Tibial nerve (tissue), 4 donors: Measurements from ENCODE around the gene CYB5R2. TPM values are rescaled to one million over a fixed set of nuclear protein-coding genes. Genes with fewer than 3 reads are reported as not detected.

Source experiments
- DNase-seq, 2 donors: peaks; one replicate each; pipeline ENCODE4 v3.0.0-alpha.2; 2019; ENCODE audit warnings: low spot score in 2 of 2
- H3K27ac ChIP-seq, 4 donors: fragments of 200-600 bp; sonication (generic) in 3 of 4; one replicate each; pipeline ENCODE4 v1.5.1; 2017 to 2019; ENCODE audit warnings: mild to moderate bottlenecking in 1 of 4
- H3K27me3 ChIP-seq, 2 donors: fragments of 200-600 bp; sonication (generic) in 1 of 2; one replicate each; pipeline versions ENCODE4 v1.5.1 to v1.6.0; 2017 to 2019
- H3K36me3 ChIP-seq, 3 donors: fragments of 200-600 bp; sonication (generic); one replicate each; pipeline ENCODE4 v1.5.1; 2018 to 2019
- H3K4me1 ChIP-seq, 4 donors: fragments of 200-600 bp; sonication (generic) in 3 of 4; one replicate each; pipeline ENCODE4 v1.5.1; 2017 to 2019
- H3K4me3 ChIP-seq, 4 donors: fragments of 200-600 bp; sonication (generic) in 3 of 4; one replicate each; pipeline ENCODE4 v1.5.1; 2017 to 2019; ENCODE audit warnings: mild to moderate bottlenecking in 1 of 4, moderate library complexity in 1 of 4
- H3K9me3 ChIP-seq, 4 donors: fragments of 200-600 bp; sonication (generic) in 3 of 4; one replicate each; pipeline ENCODE4 v1.5.1; 2017 to 2019
- EP300 ChIP-seq, 2 donors: sonication (generic); formaldehyde crosslinking; IDR thresholded peaks; one replicate each; pipeline ENCODE4 v1.6.1; 2017; ENCODE audit warnings: antibody characterized with exemption in 2 of 2, mild to moderate bottlenecking in 1 of 2
- POLR2A ChIP-seq, 2 donors: fragments of 450-650 bp; IDR thresholded peaks; one replicate each; pipeline ENCODE4 v1.6.1; 2017; ENCODE audit warnings: antibody characterized with exemption in 2 of 2, mild to moderate bottlenecking in 2 of 2, moderate library complexity in 2 of 2
- WGBS, 2 donors: methylation state at CpG; one replicate each; pipeline ENCODE4 v1.1.5; 2018; 5-methylcytosine and 5-hydroxymethylcytosine counted together
- total RNA-seq, 4 donors: library from RNA; depleted of rRNA; stranded (reverse); fragments of >200 nt; gene quantifications; one replicate each; pipeline ENCODE4 v1.1.0, GENCODE V29; 2016
- TF ChIP-seq, protein P1 (sequence below), 5 experiments: fragments of 200-600 bp in 3 of 5; fragments of 450-650 bp in 2 of 5; sonication (generic) in 3 of 5; IDR thresholded peaks; one replicate each; pipeline ENCODE4 v1.5.1; 2016 to 2019; ENCODE audit warnings: antibody characterized with exemption in 5 of 5, mild to moderate bottlenecking in 3 of 5, moderate library complexity in 2 of 5

CYB5R2 gene
- total RNA-seq, 4 donors from 2014 or later = 50.8 to 104 (median 58.2) TPM

DNA sequence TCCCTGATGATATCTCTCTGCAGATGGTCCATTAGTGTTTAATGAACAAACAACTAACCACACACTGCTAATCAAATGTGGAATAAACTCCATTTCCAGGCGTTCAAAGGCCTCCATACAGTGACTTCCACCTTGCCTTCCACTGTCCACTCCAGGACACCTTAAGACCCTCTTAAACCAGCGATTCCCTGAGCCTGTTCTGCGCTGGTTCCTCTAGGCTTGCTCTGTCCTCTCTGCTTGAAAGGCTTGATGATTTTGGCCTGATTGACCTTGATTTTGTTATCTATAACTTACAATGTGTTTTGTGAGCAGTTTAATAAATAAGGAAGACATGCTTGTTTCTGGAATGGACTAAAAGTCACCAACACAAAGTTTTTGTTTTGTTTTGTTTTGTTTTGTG, 20.9 kb upstream of the CYB5R2 start:
- 87 to 89% methylated on average over 3 of the region's 3 CpGs for WGBS, 2 donors
- H3K36me3 ChIP-seq = no peaks in the 10 kb centered on the region

DNA sequence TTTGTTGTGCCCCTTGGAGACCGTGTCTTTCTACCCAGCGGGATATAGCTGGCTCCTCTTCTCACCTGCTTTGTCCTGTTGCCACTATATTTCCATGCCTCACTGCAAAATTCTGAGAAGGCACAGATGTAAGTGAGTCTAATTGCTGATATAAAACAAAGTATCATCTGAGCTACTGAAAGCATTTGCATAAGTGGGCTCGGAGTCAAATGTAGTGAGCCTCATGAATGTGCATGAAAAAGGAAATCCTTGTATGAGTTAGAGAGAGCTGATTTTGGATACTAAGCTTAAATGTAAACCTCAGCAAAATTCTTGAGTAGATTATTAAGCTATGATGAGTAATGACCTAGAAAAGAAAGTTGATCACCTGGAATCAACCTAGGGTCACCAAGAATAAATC, 19.1 kb upstream of the CYB5R2 start:
- DNase-seq = no peak
- Histone ChIP-seq H3K4me1 (peaks cover 0 to 29% (median 4%) of the 10 kb centered on the region in 4 donors), H3K27me3 (peaks cover 0 to 2% of the 10 kb centered on the region in 2 donors), H3K9me3 (no peaks in the 10 kb centered on the region), H3K27ac (no peak overlapping the region), H3K4me3 (no peak overlapping the region), H3K36me3 (no peaks in the 10 kb centered on the region)
- WGBS, 2 donors = 83 to 85% methylated on average over 3 of the region's 3 CpGs
- TF ChIP-seq, protein P1, sequence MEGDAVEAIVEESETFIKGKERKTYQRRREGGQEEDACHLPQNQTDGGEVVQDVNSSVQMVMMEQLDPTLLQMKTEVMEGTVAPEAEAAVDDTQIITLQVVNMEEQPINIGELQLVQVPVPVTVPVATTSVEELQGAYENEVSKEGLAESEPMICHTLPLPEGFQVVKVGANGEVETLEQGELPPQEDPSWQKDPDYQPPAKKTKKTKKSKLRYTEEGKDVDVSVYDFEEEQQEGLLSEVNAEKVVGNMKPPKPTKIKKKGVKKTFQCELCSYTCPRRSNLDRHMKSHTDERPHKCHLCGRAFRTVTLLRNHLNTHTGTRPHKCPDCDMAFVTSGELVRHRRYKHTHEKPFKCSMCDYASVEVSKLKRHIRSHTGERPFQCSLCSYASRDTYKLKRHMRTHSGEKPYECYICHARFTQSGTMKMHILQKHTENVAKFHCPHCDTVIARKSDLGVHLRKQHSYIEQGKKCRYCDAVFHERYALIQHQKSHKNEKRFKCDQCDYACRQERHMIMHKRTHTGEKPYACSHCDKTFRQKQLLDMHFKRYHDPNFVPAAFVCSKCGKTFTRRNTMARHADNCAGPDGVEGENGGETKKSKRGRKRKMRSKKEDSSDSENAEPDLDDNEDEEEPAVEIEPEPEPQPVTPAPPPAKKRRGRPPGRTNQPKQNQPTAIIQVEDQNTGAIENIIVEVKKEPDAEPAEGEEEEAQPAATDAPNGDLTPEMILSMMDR (IDR thresholded peaks at IDR 0.05) = no peak
- TF ChIP-seq EP300 (IDR thresholded peaks at IDR 0.05) (no peak), POLR2A (IDR thresholded peaks at IDR 0.05) (no peak)

More for the DNA sequence above, 20.9 kb upstream of the CYB5R2 start:
- H3K9me3 ChIP-seq = no peaks in the 10 kb centered on the region
- H3K27ac ChIP-seq = peak overlapping the region in 1 of 4 donors; percentile 76
- no peak for DNase-seq
- peaks cover 0 to 2% of the 10 kb centered on the region in 2 donors for H3K27me3 ChIP-seq
- peaks cover 0 to 22% (median 4%) of the 10 kb centered on the region in 4 donors for H3K4me1 ChIP-seq
- TF ChIP-seq, protein P1 (IDR thresholded peaks at IDR 0.05) = no peak
- TF ChIP-seq POLR2A (IDR thresholded peaks at IDR 0.05) (no peak), EP300 (IDR thresholded peaks at IDR 0.05) (no peak)
- no peak overlapping the region for H3K4me3 ChIP-seq

DNA sequence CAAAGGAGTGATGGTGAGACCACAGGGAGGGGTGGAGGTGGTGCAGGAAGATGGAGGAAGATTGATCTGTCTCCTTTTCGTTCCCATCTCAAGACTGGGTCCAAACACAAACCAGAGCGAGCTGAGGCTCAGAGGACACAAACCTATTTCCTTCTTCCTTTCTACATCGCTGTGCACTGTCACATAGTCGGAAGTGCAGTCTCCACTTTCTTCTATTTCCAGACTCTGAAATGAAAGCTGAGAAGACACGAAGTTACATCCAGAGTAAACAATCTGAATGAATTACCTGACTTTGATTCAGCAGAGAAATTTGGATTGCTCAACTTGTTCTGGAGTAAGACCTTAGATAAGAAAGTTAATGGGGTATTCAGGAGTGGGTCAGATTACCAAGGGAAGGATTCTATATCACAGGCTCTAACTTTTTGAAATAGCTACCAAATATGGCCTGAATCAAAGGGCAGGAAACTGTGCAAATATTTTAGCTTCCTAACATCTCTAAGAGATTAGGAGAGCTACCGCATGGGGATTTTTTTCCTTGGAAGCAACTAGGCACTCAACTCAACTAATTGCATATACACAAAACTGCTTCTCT, 18.6 kb upstream of the CYB5R2 start:
- Histone ChIP-seq H3K27ac (no peak overlapping the region), H3K4me1 (peaks cover 0 to 25% (median 4%) of the 10 kb centered on the region in 4 donors), H3K9me3 (no peaks in the 10 kb centered on the region), H3K4me3 (no peak overlapping the region), H3K36me3 (no peaks in the 10 kb centered on the region), H3K27me3 (peaks cover 0 to 2% of the 10 kb centered on the region in 2 donors)
- WGBS, 2 donors = 78 to 80% methylated on average over 6 of the region's 6 CpGs
- no peak for DNase-seq
- TF ChIP-seq EP300 (IDR thresholded peaks at IDR 0.05) (no peak), POLR2A (IDR thresholded peaks at IDR 0.05) (no peak)
- TF ChIP-seq, protein P1 (IDR thresholded peaks at IDR 0.05) = no peak

DNA sequence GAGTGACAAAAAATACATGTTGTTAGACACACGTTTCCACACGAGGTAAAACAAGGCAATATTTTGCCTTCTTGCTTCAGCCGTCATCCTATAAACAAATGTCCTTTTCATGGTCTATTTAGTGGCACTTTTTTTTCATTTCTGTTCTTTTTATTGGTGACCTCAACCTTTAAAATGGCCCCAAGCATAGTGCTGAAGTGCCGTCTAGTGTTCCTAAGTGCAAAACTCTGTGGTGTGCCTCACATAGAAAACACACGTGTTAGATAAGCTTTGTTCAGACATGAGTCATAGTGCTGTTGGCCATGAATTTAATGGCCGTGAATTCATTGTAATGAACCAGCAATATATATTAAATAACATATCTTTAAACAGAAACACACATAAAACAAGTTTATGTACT, 17.3 kb upstream of the CYB5R2 start:
- TF ChIP-seq POLR2A (IDR thresholded peaks at IDR 0.05) (no peak), EP300 (IDR thresholded peaks at IDR 0.05) (no peak)
- TF ChIP-seq, protein P1 (IDR thresholded peaks at IDR 0.05) = peak in 1 of 5 experiments; percentile 19
- 41 to 48% methylated on average over 6 of the region's 6 CpGs for WGBS, 2 donors

DNA sequence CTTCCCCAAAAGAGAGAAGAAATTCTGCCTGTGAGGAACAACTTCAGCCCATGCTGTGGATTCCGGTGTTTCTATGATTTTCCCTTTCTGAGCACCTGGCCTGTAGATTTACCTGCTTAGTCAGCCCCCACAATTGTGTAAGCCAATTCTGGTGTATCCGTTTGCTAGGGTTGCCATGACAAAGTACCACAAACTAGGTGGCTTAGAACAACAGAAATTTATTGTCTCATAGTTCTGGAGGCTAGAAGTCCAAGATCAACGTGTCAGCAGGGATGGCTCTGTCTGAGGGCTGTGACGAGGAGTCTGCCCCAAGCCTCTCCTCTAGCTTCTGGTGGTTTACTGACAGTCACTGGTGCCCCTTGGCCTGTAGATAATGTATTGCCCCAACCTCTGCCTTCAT, 15.9 kb upstream of the CYB5R2 start:
- Histone ChIP-seq H3K27ac (no peak overlapping the region), H3K4me3 (no peak overlapping the region), H3K27me3 (peaks cover 0 to 2% of the 10 kb centered on the region in 2 donors), H3K9me3 (no peaks in the 10 kb centered on the region), H3K36me3 (no peaks in the 10 kb centered on the region), H3K4me1 (peaks cover 0 to 7% (median 0%) of the 10 kb centered on the region in 4 donors)
- WGBS, 2 donors = 69 to 70% methylated on average over 4 of the region's 4 CpGs
- DNase-seq = no peak
- no peak for TF ChIP-seq EP300 (IDR thresholded peaks at IDR 0.05)
- TF ChIP-seq, protein P1 (IDR thresholded peaks at IDR 0.05) = no peak
- TF ChIP-seq POLR2A (IDR thresholded peaks at IDR 0.05) = no peak

More for the DNA sequence above, 17.3 kb upstream of the CYB5R2 start:
- Histone ChIP-seq H3K4me3 (no peak overlapping the region), H3K27me3 (peaks cover 0 to 2% of the 10 kb centered on the region in 2 donors), H3K27ac (no peak overlapping the region), H3K9me3 (no peaks in the 10 kb centered on the region), H3K4me1 (peaks cover 0 to 12% (median 2%) of the 10 kb centered on the region in 4 donors), H3K36me3 (no peaks in the 10 kb centered on the region)
- no peak for DNase-seq
